Measurements from ENCODE around the gene ARHGEF19. TPM values are rescaled to one million over a fixed set of nuclear protein-coding genes. Genes with fewer than 3 reads are reported as not detected.

The ARHGEF19 gene
- total and polyA plus RNA-seq, 10 of the 15 experiments (the other 5 are each of a cell fraction or from before 2014, with no cell fraction given): 0.15 to 2.9 (median 0.67) TPM; not detected in 1

DNA sequence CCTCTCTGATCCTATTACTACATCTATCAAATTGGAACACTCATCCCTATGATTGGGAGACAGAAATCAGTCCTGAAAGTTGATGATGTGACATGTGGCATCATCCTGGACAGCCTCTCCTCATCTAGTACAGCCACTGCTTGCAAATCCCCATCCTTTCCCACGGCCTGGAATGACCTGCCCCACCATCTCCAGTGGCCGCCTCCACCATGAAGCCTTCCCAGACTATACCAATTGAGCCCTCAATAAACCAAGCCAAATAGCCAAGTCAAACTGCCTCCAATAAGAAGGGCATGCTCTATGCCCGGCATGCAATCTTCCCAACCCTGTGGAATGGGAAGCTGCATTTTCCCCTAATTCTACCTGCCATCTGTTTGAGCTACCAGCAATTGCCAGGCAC is 561 bp upstream of the ARHGEF19 start (continued):
- TF ChIP-seq, protein P1, sequence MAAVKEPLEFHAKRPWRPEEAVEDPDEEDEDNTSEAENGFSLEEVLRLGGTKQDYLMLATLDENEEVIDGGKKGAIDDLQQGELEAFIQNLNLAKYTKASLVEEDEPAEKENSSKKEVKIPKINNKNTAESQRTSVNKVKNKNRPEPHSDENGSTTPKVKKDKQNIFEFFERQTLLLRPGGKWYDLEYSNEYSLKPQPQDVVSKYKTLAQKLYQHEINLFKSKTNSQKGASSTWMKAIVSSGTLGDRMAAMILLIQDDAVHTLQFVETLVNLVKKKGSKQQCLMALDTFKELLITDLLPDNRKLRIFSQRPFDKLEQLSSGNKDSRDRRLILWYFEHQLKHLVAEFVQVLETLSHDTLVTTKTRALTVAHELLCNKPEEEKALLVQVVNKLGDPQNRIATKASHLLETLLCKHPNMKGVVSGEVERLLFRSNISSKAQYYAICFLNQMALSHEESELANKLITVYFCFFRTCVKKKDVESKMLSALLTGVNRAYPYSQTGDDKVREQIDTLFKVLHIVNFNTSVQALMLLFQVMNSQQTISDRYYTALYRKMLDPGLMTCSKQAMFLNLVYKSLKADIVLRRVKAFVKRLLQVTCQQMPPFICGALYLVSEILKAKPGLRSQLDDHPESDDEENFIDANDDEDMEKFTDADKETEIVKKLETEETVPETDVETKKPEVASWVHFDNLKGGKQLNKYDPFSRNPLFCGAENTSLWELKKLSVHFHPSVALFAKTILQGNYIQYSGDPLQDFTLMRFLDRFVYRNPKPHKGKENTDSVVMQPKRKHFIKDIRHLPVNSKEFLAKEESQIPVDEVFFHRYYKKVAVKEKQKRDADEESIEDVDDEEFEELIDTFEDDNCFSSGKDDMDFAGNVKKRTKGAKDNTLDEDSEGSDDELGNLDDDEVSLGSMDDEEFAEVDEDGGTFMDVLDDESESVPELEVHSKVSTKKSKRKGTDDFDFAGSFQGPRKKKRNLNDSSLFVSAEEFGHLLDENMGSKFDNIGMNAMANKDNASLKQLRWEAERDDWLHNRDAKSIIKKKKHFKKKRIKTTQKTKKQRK (IDR thresholded peaks at IDR 0.05; ENCODE audit: low read depth, low read length): no peak
- TF ChIP-seq IKZF1 (conservative IDR thresholded peaks at IDR 0.05) (no peak), NFYB (IDR thresholded peaks at IDR 0.05; ENCODE audit: insufficient read depth, low read depth, low read length) (no peak)
- TF ChIP-seq, protein P2, sequence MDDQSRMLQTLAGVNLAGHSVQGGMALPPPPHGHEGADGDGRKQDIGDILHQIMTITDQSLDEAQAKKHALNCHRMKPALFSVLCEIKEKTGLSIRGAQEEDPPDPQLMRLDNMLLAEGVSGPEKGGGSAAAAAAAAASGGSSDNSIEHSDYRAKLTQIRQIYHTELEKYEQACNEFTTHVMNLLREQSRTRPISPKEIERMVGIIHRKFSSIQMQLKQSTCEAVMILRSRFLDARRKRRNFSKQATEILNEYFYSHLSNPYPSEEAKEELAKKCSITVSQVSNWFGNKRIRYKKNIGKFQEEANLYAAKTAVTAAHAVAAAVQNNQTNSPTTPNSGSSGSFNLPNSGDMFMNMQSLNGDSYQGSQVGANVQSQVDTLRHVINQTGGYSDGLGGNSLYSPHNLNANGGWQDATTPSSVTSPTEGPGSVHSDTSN (IDR thresholded peaks at IDR 0.05; ENCODE audit: insufficient replicate concordance, low read depth, low read length): no peak

DNA sequence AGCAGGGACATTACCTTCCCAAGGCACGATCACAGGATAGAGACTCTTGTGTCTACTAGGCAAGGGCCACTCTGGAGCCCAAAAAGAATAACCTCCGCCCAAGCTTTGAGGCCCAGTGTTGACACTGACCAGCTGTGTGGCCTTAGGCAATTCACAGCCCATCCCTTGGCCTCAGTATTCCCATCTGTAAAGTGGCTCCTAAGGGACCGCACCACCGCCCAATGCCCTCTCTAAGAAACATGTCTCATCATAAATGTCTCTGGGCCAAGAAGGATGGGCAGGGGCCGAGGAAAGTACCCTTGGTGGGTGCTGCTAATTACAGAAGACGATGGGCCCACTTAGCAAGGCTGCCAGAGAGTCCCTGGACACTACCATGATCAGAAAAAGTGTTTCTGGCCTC is 628 bp downstream of the ARHGEF19 start:
- DNase-seq (ENCODE audit: low read depth, low spot score) (no peak), FAIRE-seq (no peak), ATAC-seq (no peak)
- CTCF ChIA-PET: interaction anchor here (0.9 to 1.1 kb wide), 2 partner anchors 8 to 33 kb away, joined by 3 to 4 read pairs; no protein-coding TSS in a partner anchor
- RAD21 ChIA-PET (ENCODE audit: unreplicated experiment): no interaction called here
- in situ Hi-C loops (cut with MboI): no loop called here
- SMC1A ChIA-PET (ENCODE audit: uncharacterized antibody, unreplicated experiment): interaction anchor here (1.1 kb wide), 1 partner anchor 33 kb away, joined by 3 read pairs; no protein-coding TSS in a partner anchor
- 56% methylated on average over 6 of the region's 6 CpGs for WGBS (ENCODE audit: insufficient coverage, insufficient replicate concordance, low lambda C conversion rate, missing lambda C conversion rate)
- Histone ChIP-seq H3K4me3 (no peak overlapping the region), H3K9ac (ENCODE audit: control insufficient read depth, insufficient read depth, low read length) (no peak overlapping the region), H2AFZ (ENCODE audit: control insufficient read depth, low read depth, low read length) (no peak overlapping the region), H3K9me3 (replicated peaks; ENCODE audit: control insufficient read depth, insufficient read depth, low read length) (no peaks in the 10 kb centered on the region), H4K20me1 (ENCODE audit: control insufficient read depth, insufficient read depth) (no peaks in the 10 kb centered on the region), H3K79me2 (ENCODE audit: control insufficient read depth, insufficient read depth, low read length) (no peaks in the 10 kb centered on the region), H3K4me2 (ENCODE audit: control insufficient read depth, insufficient read depth) (no peak overlapping the region), H3K27me3 (replicated peaks in 1 of 2; ENCODE audit: control insufficient read depth in 2 of 2, insufficient read depth in 2 of 2, low read length in 1 of 2) (no peaks in the 10 kb centered on the region; a peak in 1 of 4 replicates), H3K4me1 (ENCODE audit: control insufficient read depth, insufficient read depth, low read length) (peaks cover 5% of the 10 kb centered on the region; the same call in 1 of the 2 replicates), H3K27ac (ENCODE audit: control insufficient read depth, insufficient read depth) (no peak overlapping the region), H3K36me3 (ENCODE audit: control insufficient read depth in 2 of 2, insufficient read depth in 2 of 2, low read length in 1 of 2) (no peaks in the 10 kb centered on the region)
- POLR2A ChIA-PET: no interaction called here
- intact Hi-C loops (cut with micrococcal nuclease; ENCODE audit: unreplicated experiment): no loop called here
- BruUV-seq (replicated peaks): no TSS peak
- TF ChIP-seq, protein P3, sequence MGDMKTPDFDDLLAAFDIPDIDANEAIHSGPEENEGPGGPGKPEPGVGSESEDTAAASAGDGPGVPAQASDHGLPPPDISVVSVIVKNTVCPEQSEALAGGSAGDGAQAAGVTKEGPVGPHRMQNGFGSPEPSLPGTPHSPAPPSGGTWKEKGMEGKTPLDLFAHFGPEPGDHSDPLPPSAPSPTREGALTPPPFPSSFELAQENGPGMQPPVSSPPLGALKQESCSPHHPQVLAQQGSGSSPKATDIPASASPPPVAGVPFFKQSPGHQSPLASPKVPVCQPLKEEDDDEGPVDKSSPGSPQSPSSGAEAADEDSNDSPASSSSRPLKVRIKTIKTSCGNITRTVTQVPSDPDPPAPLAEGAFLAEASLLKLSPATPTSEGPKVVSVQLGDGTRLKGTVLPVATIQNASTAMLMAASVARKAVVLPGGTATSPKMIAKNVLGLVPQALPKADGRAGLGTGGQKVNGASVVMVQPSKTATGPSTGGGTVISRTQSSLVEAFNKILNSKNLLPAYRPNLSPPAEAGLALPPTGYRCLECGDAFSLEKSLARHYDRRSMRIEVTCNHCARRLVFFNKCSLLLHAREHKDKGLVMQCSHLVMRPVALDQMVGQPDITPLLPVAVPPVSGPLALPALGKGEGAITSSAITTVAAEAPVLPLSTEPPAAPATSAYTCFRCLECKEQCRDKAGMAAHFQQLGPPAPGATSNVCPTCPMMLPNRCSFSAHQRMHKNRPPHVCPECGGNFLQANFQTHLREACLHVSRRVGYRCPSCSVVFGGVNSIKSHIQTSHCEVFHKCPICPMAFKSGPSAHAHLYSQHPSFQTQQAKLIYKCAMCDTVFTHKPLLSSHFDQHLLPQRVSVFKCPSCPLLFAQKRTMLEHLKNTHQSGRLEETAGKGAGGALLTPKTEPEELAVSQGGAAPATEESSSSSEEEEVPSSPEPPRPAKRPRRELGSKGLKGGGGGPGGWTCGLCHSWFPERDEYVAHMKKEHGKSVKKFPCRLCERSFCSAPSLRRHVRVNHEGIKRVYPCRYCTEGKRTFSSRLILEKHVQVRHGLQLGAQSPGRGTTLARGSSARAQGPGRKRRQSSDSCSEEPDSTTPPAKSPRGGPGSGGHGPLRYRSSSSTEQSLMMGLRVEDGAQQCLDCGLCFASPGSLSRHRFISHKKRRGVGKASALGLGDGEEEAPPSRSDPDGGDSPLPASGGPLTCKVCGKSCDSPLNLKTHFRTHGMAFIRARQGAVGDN (IDR thresholded peaks at IDR 0.05): no peak
- TF ChIP-seq SREBF1 (IDR thresholded peaks at IDR 0.05; ENCODE audit: low read length) (no peak), KAT2A (conservative IDR thresholded peaks at IDR 0.05; ENCODE audit: control insufficient read depth, low read depth, low read length) (no peak), TCF7 (IDR thresholded peaks at IDR 0.05; ENCODE audit: borderline replicate concordance) (no peak), ZZZ3 (IDR thresholded peaks at IDR 0.05; ENCODE audit: control insufficient read depth, insufficient read length, low read depth) (no peak), SUPT20H (IDR thresholded peaks at IDR 0.05; ENCODE audit: borderline replicate concordance, control insufficient read depth, low read depth, low read length) (no peak)
- TF ChIP-seq, protein P4, sequence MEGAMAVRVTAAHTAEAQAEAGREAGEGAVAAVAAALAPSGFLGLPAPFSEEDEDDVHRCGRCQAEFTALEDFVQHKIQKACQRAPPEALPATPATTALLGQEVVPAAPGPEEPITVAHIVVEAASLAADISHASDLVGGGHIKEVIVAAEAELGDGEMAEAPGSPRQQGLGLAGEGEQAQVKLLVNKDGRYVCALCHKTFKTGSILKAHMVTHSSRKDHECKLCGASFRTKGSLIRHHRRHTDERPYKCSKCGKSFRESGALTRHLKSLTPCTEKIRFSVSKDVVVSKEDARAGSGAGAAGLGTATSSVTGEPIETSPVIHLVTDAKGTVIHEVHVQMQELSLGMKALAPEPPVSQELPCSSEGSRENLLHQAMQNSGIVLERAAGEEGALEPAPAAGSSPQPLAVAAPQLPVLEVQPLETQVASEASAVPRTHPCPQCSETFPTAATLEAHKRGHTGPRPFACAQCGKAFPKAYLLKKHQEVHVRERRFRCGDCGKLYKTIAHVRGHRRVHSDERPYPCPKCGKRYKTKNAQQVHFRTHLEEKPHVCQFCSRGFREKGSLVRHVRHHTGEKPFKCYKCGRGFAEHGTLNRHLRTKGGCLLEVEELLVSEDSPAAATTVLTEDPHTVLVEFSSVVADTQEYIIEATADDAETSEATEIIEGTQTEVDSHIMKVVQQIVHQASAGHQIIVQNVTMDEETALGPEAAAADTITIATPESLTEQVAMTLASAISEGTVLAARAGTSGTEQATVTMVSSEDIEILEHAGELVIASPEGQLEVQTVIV (IDR thresholded peaks at IDR 0.05; ENCODE audit: borderline replicate concordance, partially characterized antibody): no peak

All from GM12878 (cell line).